CD4-positive, CD25-positive, alpha-beta regulatory T cell (primary cell): ENCODE data around the gene RPL39L. TPM values are rescaled to one million over a fixed set of nuclear protein-coding genes. Genes with fewer than 3 reads are reported as not detected.

Experiments
- ATAC-seq, 2 donors: fragments of 150-1000 bp; cut with Tn5 transposase; one replicate each; pipeline ENCODE4 v1.10.0; 2021; ENCODE audit warnings: low read depth in 2 of 2, moderate number of reproducible peaks in 2 of 2, moderate library complexity in 1 of 2
- DNase-seq, 3 donors: peaks; one replicate each; pipeline versions ENCODE4 v3.0.0 to v3.0.0-alpha.2; 2012 to 2022; ENCODE audit warnings: mixed read lengths in 1 of 3
- H3K27ac ChIP-seq: one replicate; pipeline ENCODE4 v1.7.0; 2013; ENCODE audit warnings: mild to moderate bottlenecking, low read length; ENCODE audit not compliant: insufficient read depth, poor library complexity, severe bottlenecking
- H3K27me3 ChIP-seq: one replicate; pipeline ENCODE4 v1.7.0; 2013; ENCODE audit warnings: low read length; ENCODE audit not compliant: control insufficient read depth, insufficient read depth
- H3K36me3 ChIP-seq: one replicate; pipeline ENCODE4 v1.7.0; 2013; ENCODE audit warnings: mild to moderate bottlenecking, low read length, moderate library complexity; ENCODE audit not compliant: control insufficient read depth, insufficient read depth
- H3K4me1 ChIP-seq: 2 replicates; pipeline ENCODE4 v1.7.0; 2013; ENCODE audit warnings: mild to moderate bottlenecking, low read length; ENCODE audit not compliant: insufficient read depth, control insufficient read depth, poor library complexity, severe bottlenecking
- H3K4me3 ChIP-seq: one replicate; pipeline ENCODE4 v1.7.0; 2013; ENCODE audit warnings: low read depth, mild to moderate bottlenecking, low read length, moderate library complexity
- H3K9me3 ChIP-seq, 2 experiments: 1 replicate in 1 of 2; 2 replicates in 1 of 2; pipeline ENCODE4 v1.7.0; 2013; ENCODE audit warnings: low read length in 2 of 2, mild to moderate bottlenecking in 1 of 2, moderate library complexity in 1 of 2; ENCODE audit not compliant: control insufficient read depth in 2 of 2
- H3K27ac Mint-ChIP-seq, 3 donors: one replicate each; pipeline ENCODE4 v1.8.0; 2020 to 2022; ENCODE audit warnings: mild to moderate bottlenecking in 3 of 3, mixed read lengths in 3 of 3, moderate library complexity in 2 of 3
- H3K27me3 Mint-ChIP-seq: one replicate; pipeline ENCODE4 v1.8.0; 2022; ENCODE audit warnings: mild to moderate bottlenecking, mixed read lengths
- H3K36me3 Mint-ChIP-seq: one replicate; pipeline ENCODE4 v1.8.0; 2020; ENCODE audit warnings: mixed read lengths
- H3K4me1 Mint-ChIP-seq, 4 donors: one replicate each; pipeline ENCODE4 v1.8.0; 2020 to 2022; ENCODE audit warnings: mixed read lengths in 4 of 4, mild to moderate bottlenecking in 1 of 4
- H3K4me3 Mint-ChIP-seq, 4 donors: one replicate each; pipeline ENCODE4 v1.8.0; 2020 to 2022; ENCODE audit warnings: mild to moderate bottlenecking in 4 of 4, mixed read lengths in 4 of 4, moderate library complexity in 3 of 4
- H3K9me3 Mint-ChIP-seq, 7 donors: one replicate each; pipeline ENCODE4 v1.8.0; 2020 to 2022; ENCODE audit warnings: mixed read lengths in 7 of 7, mild to moderate bottlenecking in 3 of 7, moderate library complexity in 2 of 7
- polyA plus RNA-seq, 4 donors: library from polyadenylated mRNA; unstranded; fragments of 300-500 nt; fragmentation: Illumina TruSeq; gene quantifications; one replicate each; pipeline ENCODE4 v1.2.3, GENCODE V29; 2021
- total RNA-seq: library from RNA; stranded (reverse); gene quantifications from one replicate; pipeline ENCODE4 v1.2.3, GENCODE V29; 2022

RPL39L gene
- total and polyA plus RNA-seq, 5 donors from 2014 or later: 4.2 to 43.7 (median 27.7) TPM

DNA sequence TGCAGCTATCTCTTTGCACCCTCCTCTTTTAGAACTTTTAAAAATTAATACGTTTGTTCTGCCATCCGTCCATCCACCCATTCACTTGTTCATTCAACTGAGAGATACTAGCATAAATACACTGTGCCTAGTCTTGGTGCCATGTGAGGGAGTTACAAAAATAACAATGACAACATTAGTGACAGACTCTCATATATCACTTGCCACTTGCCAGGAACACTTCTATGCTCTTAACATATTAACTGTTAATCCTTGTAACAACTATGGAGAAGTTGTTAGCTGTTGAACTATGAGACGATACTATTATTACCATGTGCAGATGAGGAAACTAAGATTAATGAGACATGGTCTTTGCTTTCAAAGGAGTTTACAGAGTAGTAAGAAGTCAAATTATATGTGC is 33.6 kb downstream of the RPL39L start:
- no peaks in the 10 kb centered on the region for H3K36me3 ChIP-seq
- DNase-seq: no peak
- H3K4me3 Mint-ChIP-seq: no peak overlapping the region
- no peaks in the 10 kb centered on the region for H3K27me3 ChIP-seq
- H3K36me3 Mint-ChIP-seq: no peaks in the 10 kb centered on the region
- H3K9me3 Mint-ChIP-seq: no peaks in the 10 kb centered on the region
- H3K27ac Mint-ChIP-seq: no peak overlapping the region
- H3K4me1 ChIP-seq: peaks cover 12% of the 10 kb centered on the region
- H3K4me1 Mint-ChIP-seq: peaks cover 6 to 19% (median 14%) of the 10 kb centered on the region in 4 donors
- no peak overlapping the region for H3K4me3 ChIP-seq
- no peaks in the 10 kb centered on the region for H3K9me3 ChIP-seq
- no peak overlapping the region for H3K27ac ChIP-seq
- no peaks in the 10 kb centered on the region for H3K27me3 Mint-ChIP-seq
- no peak for ATAC-seq

- Mint-ChIP-seq H3K4me1 (peaks cover 6 to 19% (median 14%) of the 10 kb centered on the region in 4 donors), H3K27ac (no peak overlapping the region)
Measured at GRCh38 chr3:187104933-187105332, 34.4 kb downstream of the RPL39L start.

DNA sequence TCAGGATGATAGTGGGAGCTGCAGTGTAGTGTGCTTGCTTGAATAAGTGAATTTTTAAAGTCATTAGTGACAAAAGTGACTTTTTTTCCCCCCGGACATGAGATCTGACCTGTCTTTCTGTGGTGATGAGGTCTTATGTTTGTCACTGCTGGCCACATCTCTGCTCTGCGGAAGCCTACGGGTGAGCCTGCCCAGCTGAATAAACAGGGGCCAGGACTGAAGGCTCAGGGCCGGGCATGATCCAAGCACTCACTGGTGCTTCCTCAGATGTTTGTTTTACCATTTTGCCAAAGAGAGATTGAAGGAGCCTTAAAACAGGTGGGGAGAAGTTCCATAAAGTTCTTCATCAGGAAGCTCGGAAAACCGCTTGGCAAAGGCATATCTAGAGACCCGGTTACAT is 35.0 kb downstream of the RPL39L start:
- Mint-ChIP-seq H3K9me3 (no peaks in the 10 kb centered on the region), H3K27ac (no peak overlapping the region), H3K4me3 (no peak overlapping the region)

More at GRCh38 chr3:187104933-187105332, 34.4 kb downstream of the RPL39L start:
- Histone ChIP-seq H3K4me3 (no peak overlapping the region), H3K27ac (no peak overlapping the region), H3K9me3 (no peaks in the 10 kb centered on the region), H3K36me3 (no peaks in the 10 kb centered on the region), H3K27me3 (no peaks in the 10 kb centered on the region), H3K4me1 (peaks cover 12% of the 10 kb centered on the region)
- Mint-ChIP-seq H3K27me3 (no peaks in the 10 kb centered on the region), H3K36me3 (no peaks in the 10 kb centered on the region), H3K4me3 (no peak overlapping the region), H3K9me3 (no peaks in the 10 kb centered on the region)
- no peak for DNase-seq
- no peak for ATAC-seq

GRCh38 chr3:187103251-187103650 is 36.0 kb downstream of the RPL39L start:
- H3K4me3 ChIP-seq: no peak overlapping the region
- peaks cover 12% of the 10 kb centered on the region for H3K4me1 ChIP-seq
- no peaks in the 10 kb centered on the region for H3K27me3 Mint-ChIP-seq
- no peaks in the 10 kb centered on the region for H3K9me3 ChIP-seq
- no peaks in the 10 kb centered on the region for H3K36me3 ChIP-seq
- no peak for ATAC-seq
- DNase-seq: no peak
- peaks cover 0 to 2% (median 0%) of the 10 kb centered on the region in 7 donors for H3K9me3 Mint-ChIP-seq
- H3K4me3 Mint-ChIP-seq: no peak overlapping the region
- no peak overlapping the region for H3K27ac Mint-ChIP-seq
- H3K27me3 ChIP-seq: no peaks in the 10 kb centered on the region
- peaks cover 6 to 19% (median 14%) of the 10 kb centered on the region in 4 donors for H3K4me1 Mint-ChIP-seq
- H3K36me3 Mint-ChIP-seq: no peaks in the 10 kb centered on the region
- no peak overlapping the region for H3K27ac ChIP-seq

More for the DNA sequence above, 35.0 kb downstream of the RPL39L start:
- peaks cover 6 to 19% (median 14%) of the 10 kb centered on the region in 4 donors for H3K4me1 Mint-ChIP-seq
- no peaks in the 10 kb centered on the region for H3K36me3 Mint-ChIP-seq
- Histone ChIP-seq H3K36me3 (no peaks in the 10 kb centered on the region), H3K9me3 (no peaks in the 10 kb centered on the region), H3K27ac (no peak overlapping the region), H3K4me1 (peaks cover 12% of the 10 kb centered on the region), H3K27me3 (no peaks in the 10 kb centered on the region), H3K4me3 (no peak overlapping the region)
- ATAC-seq (no peak), DNase-seq (no peak)
- no peaks in the 10 kb centered on the region for H3K27me3 Mint-ChIP-seq

GRCh38 chr3:187102073-187102634 is 37.1 kb downstream of the RPL39L start:
- Histone ChIP-seq H3K4me1 (peaks cover 12% of the 10 kb centered on the region), H3K27me3 (no peaks in the 10 kb centered on the region), H3K36me3 (no peaks in the 10 kb centered on the region), H3K27ac (no peak overlapping the region), H3K9me3 (no peaks in the 10 kb centered on the region), H3K4me3 (peak overlapping the region; percentile 83)
- Mint-ChIP-seq H3K27me3 (no peaks in the 10 kb centered on the region), H3K9me3 (peaks cover 0 to 3% (median 2%) of the 10 kb centered on the region in 7 donors), H3K4me3 (peak overlapping the region; percentile 47 to 80 (median 58)), H3K4me1 (peaks cover 10 to 22% (median 16%) of the 10 kb centered on the region in 4 donors), H3K36me3 (peaks cover 3% of the 10 kb centered on the region), H3K27ac (peak overlapping the region; percentile 35 to 72 (median 66))
- ATAC-seq (no peak), DNase-seq (no peak)

- peak overlapping the region; percentile 47 to 80 (median 58) for H3K4me3 Mint-ChIP-seq
- ATAC-seq (peak; percentile 52 to 69), DNase-seq (peak; percentile 7 to 49 (median 36))
- Histone ChIP-seq H3K27ac (no peak overlapping the region), H3K4me3 (peak overlapping the region; percentile 83), H3K9me3 (no peaks in the 10 kb centered on the region), H3K4me1 (peaks cover 12% of the 10 kb centered on the region), H3K27me3 (no peaks in the 10 kb centered on the region), H3K36me3 (no peaks in the 10 kb centered on the region)
- H3K9me3 Mint-ChIP-seq: peaks cover 0 to 7% (median 2%) of the 10 kb centered on the region in 7 donors
- H3K27me3 Mint-ChIP-seq: no peaks in the 10 kb centered on the region
- H3K4me1 Mint-ChIP-seq: peaks cover 13 to 25% (median 16%) of the 10 kb centered on the region in 4 donors
- H3K27ac Mint-ChIP-seq: peak overlapping the region; percentile 35 to 72 (median 66)
- H3K36me3 Mint-ChIP-seq: peaks cover 6% of the 10 kb centered on the region
Measured at GRCh38 chr3:187101184-187102072, 37.9 kb downstream of the RPL39L start.

DNA sequence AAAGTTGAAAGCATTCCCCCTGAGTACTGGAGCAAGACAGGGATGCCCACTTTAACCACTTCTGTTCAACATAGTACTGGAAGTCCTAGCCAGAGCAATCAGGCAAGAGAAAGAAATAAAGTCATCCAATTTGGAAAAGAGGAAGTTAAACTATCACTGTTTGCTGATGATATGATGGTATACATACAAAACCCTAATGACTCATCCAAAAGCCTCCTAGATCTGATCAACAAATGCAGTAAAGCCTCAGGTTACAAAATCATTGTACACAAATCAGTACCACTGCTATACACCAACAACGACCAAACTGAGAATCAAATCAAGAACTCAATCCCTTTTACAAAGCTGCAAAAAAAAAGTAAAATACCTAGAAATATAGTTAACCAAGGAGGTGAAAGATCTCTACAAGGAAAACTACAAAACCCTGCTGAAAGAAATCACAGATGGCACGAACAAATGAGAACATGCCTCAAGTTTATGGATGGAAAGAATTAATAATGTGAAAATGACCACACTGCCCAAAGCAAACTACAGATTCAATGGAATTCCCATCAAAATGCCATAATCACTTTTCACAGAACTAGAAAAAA is 40.3 kb downstream of the RPL39L start:
- DNase-seq: no peak
- H3K4me1 Mint-ChIP-seq: peaks cover 13 to 25% (median 17%) of the 10 kb centered on the region in 4 donors
- no peak for ATAC-seq
- Histone ChIP-seq H3K27me3 (no peaks in the 10 kb centered on the region), H3K9me3 (no peaks in the 10 kb centered on the region), H3K36me3 (no peaks in the 10 kb centered on the region), H3K4me3 (no peak overlapping the region), H3K4me1 (peaks cover 12% of the 10 kb centered on the region), H3K27ac (no peak overlapping the region)
- H3K36me3 Mint-ChIP-seq: peaks cover 6% of the 10 kb centered on the region
- no peak overlapping the region for H3K4me3 Mint-ChIP-seq
- no peaks in the 10 kb centered on the region for H3K27me3 Mint-ChIP-seq
- H3K9me3 Mint-ChIP-seq: peaks cover 0 to 11% (median 4%) of the 10 kb centered on the region in 7 donors
- H3K27ac Mint-ChIP-seq: no peak overlapping the region
